ENCODE data around the gene NME7.

The NME7 gene

GRCh38 chr1:169151338-169151837 is 216.2 kb downstream of the NME7 start:
- no peak for DNase-seq (ENCODE audit: low read depth)

GRCh38 chr1:169150641-169151337 is 216.8 kb downstream of the NME7 start:
- no peak for DNase-seq (ENCODE audit: low read depth)

GRCh38 chr1:169149555-169150286 is 217.9 kb downstream of the NME7 start:
- DNase-seq (ENCODE audit: low read depth), result no peak

- DNase-seq (ENCODE audit: low read depth), result no peak
Measured at GRCh38 chr1:169148472-169149252, 218.9 kb downstream of the NME7 start.

GRCh38 chr1:169146576-169147214 is 220.9 kb downstream of the NME7 start:
- DNase-seq (ENCODE audit: low read depth), result no peak

GRCh38 chr1:169144941-169145626 is 222.5 kb downstream of the NME7 start:
- no peak for DNase-seq (ENCODE audit: low read depth)

- no peak for DNase-seq (ENCODE audit: low read depth)
Measured at GRCh38 chr1:169143984-169144383, 223.6 kb downstream of the NME7 start.

- no peak for DNase-seq (ENCODE audit: low read depth)
Measured at GRCh38 chr1:169143346-169143745, 224.3 kb downstream of the NME7 start.

GRCh38 chr1:169142129-169142528 is 225.5 kb downstream of the NME7 start:
- DNase-seq (ENCODE audit: low read depth), result no peak

- no peak for DNase-seq (ENCODE audit: low read depth)
Measured at GRCh38 chr1:169141356-169141755, 226.2 kb downstream of the NME7 start.

GRCh38 chr1:169138866-169139670 is 228.5 kb downstream of the NME7 start:
- no peak for DNase-seq (ENCODE audit: low read depth)

- no peak for DNase-seq (ENCODE audit: low read depth)
Measured at GRCh38 chr1:169137357-169137756, 230.2 kb downstream of the NME7 start.

- no peak for DNase-seq (ENCODE audit: low read depth)
Measured at GRCh38 chr1:169133801-169134502, 233.6 kb downstream of the NME7 start.

- no peak for DNase-seq (ENCODE audit: low read depth)
Measured at GRCh38 chr1:169133228-169133576, 234.4 kb downstream of the NME7 start.

- no peak for DNase-seq (ENCODE audit: low read depth)
Measured at GRCh38 chr1:169132512-169133227, 234.9 kb downstream of the NME7 start.

GRCh38 chr1:169130683-169131082 is 236.9 kb downstream of the NME7 start:
- DNase-seq (ENCODE audit: low read depth), result no peak

GRCh38 chr1:169129109-169129784 is 238.3 kb downstream of the NME7 start:
- DNase-seq (ENCODE audit: low read depth), result no peak

- no peak for DNase-seq (ENCODE audit: low read depth)
Measured at GRCh38 chr1:169128562-169128961, 239.0 kb downstream of the NME7 start.

GRCh38 chr1:169127305-169127704 is 240.3 kb downstream of the NME7 start:
- DNase-seq (ENCODE audit: low read depth), result no peak

Data from activated T-helper 1 cell treated with Interleukin-2 at 50 U/mL for 16 hours (primary cell).